H1 (cell line): ENCODE measurements around the gene XPNPEP2. TPM values are rescaled to one million over a fixed set of nuclear protein-coding genes. Genes with fewer than 3 reads are reported as not detected.

Source experiments
- CTCF ChIA-PET: fragments of 300-600 bp; sonication (Branson Sonifier 250); formaldehyde crosslinking; loops from one replicate; lab custom pipeline; 2021; ENCODE audit not compliant: partially characterized antibody; lab: Charles Lee
- POLR2A ChIA-PET: fragments of 300-600 bp; sonication (Branson Sonifier 250); formaldehyde crosslinking; loops from one replicate; lab custom pipeline; 2021; ENCODE audit warnings: inconsistent platforms; ENCODE audit not compliant: partially characterized antibody; lab: Charles Lee
- DNase-seq, 2 experiments: peaks; one replicate each; pipeline versions ENCODE4 v3.0.0 to v3.0.0-alpha.2; 2010 to 2022; ENCODE audit warnings: low spot score in 2 of 2, low read depth in 1 of 2, mixed read lengths in 1 of 2
- FAIRE-seq: peaks from 2 replicates; lab custom pipeline; 2011; peaks lifted over from hg19 to GRCh38; lab: Jason Lieb, UNC
- H2AFZ ChIP-seq: 2 replicates; pipeline ENCODE4 v1.8.1; 2012; ENCODE audit warnings: low read length, inconsistent platforms
- H2AK5ac ChIP-seq: 2 replicates; pipeline ENCODE4 v1.6.1; 2013; ENCODE audit warnings: low read depth, low read length
- H2BK120ac ChIP-seq: replicated peaks from 2 replicates; pipeline ENCODE3; 2013; ENCODE audit warnings: low read depth, low read length, inconsistent platforms
- H2BK12ac ChIP-seq: 2 replicates; pipeline ENCODE4 v1.6.1; 2013; ENCODE audit warnings: low read depth, low read length
- H2BK15ac ChIP-seq: 2 replicates; pipeline ENCODE4 v1.6.1; 2013; ENCODE audit warnings: low read length
- H2BK20ac ChIP-seq: 2 replicates; pipeline ENCODE4 v1.6.1; 2013; ENCODE audit warnings: low read length
- H2BK5ac ChIP-seq: 2 replicates; pipeline ENCODE4 v1.6.1; 2013; ENCODE audit warnings: low read depth, low read length
- H3K14ac ChIP-seq: 2 replicates; pipeline ENCODE4 v1.6.1; 2013; ENCODE audit warnings: inconsistent platforms; ENCODE audit not compliant: insufficient read length
- H3K18ac ChIP-seq: 2 replicates; pipeline ENCODE4 v1.6.1; 2013; ENCODE audit warnings: low read length; ENCODE audit errors: extremely low read depth
- H3K23ac ChIP-seq: 2 replicates; pipeline ENCODE4 v1.6.1; 2013; ENCODE audit warnings: inconsistent platforms; ENCODE audit not compliant: insufficient read length
- H3K23me2 ChIP-seq: 2 replicates; pipeline ENCODE4 v1.6.1; 2013; ENCODE audit warnings: low read depth, low read length
- H3K27ac ChIP-seq: 2 replicates; pipeline ENCODE4 v1.6.1; 2011; ENCODE audit warnings: low read depth, low read length, inconsistent platforms
- H3K27me3 ChIP-seq, 4 experiments: replicated peaks in 1 of 4; 1 replicate in 1 of 4; 2 replicates in 3 of 4; pipeline versions ENCODE4 v1.6.1 to v1.8.1; 2011 to 2013; ENCODE audit warnings: low read length in 3 of 4, mild to moderate bottlenecking in 3 of 4, inconsistent platforms in 2 of 4, mixed read lengths in 2 of 4, moderate library complexity in 1 of 4; ENCODE audit not compliant: control insufficient read depth in 3 of 4, insufficient read depth in 3 of 4; ENCODE audit errors: extremely low read depth in 1 of 4
- H3K36me3 ChIP-seq, 4 experiments: 2 replicates each; pipeline versions ENCODE4 v1.6.1 to v1.8.1; 2011 to 2013; ENCODE audit warnings: mild to moderate bottlenecking in 4 of 4, low read length in 3 of 4, moderate library complexity in 2 of 4, control low read depth in 1 of 4, inconsistent platforms in 1 of 4; ENCODE audit not compliant: insufficient read depth in 4 of 4, control insufficient read depth in 2 of 4
- H3K4ac ChIP-seq: replicated peaks from 2 replicates; pipeline ENCODE3; 2013; ENCODE audit warnings: low read length, low read depth, mixed read lengths, inconsistent platforms; ENCODE audit not compliant: insufficient read length
- H3K4me1 ChIP-seq, 4 experiments: replicated peaks in 1 of 4; 1 replicate in 1 of 4; 2 replicates in 3 of 4; pipeline versions ENCODE4 v1.6.1 to v1.8.1; 2011 to 2013; ENCODE audit warnings: low read length in 3 of 4, inconsistent platforms in 2 of 4, mixed read lengths in 1 of 4; ENCODE audit not compliant: insufficient read depth in 4 of 4, control insufficient read depth in 3 of 4
- H3K4me2 ChIP-seq, 2 experiments: 2 replicates each; pipeline versions ENCODE4 v1.6.1 to v1.8.1; 2011 to 2013; ENCODE audit warnings: low read depth in 2 of 2, low read length in 2 of 2, control low read depth in 1 of 2, inconsistent platforms in 1 of 2, mild to moderate bottlenecking in 1 of 2; ENCODE audit not compliant: insufficient read depth in 1 of 2
- H3K4me3 ChIP-seq, 4 experiments: fragments of 200-600, 300-600 bp in 1 of 4; sonication (generic), shearing (Covaris generic), sonication (Bioruptor Twin) in 1 of 4; 2 replicates each; pipeline versions ENCODE4 v1.5.1 to v1.8.1; 2011 to 2016; ENCODE audit warnings: low read length in 4 of 4, low read depth in 3 of 4, control low read depth in 2 of 4, inconsistent platforms in 2 of 4, mild to moderate bottlenecking in 2 of 4, mixed read lengths in 1 of 4, moderate library complexity in 1 of 4; ENCODE audit not compliant: insufficient read depth in 2 of 4; ENCODE audit errors: extremely low read depth in 1 of 4
- H3K56ac ChIP-seq: replicated peaks from 2 replicates; pipeline ENCODE3; 2013; ENCODE audit warnings: low read depth, mild to moderate bottlenecking, mixed read lengths, low read length, inconsistent platforms; ENCODE audit not compliant: insufficient read length
- H3K79me1 ChIP-seq: 2 replicates; pipeline ENCODE4 v1.6.1; 2013; ENCODE audit warnings: low read depth, low read length, control low read depth
- H3K79me2 ChIP-seq, 2 experiments: 2 replicates each; pipeline versions ENCODE4 v1.6.1 to v1.8.1; 2012 to 2013; ENCODE audit warnings: low read length in 2 of 2, mild to moderate bottlenecking in 2 of 2, inconsistent platforms in 1 of 2; ENCODE audit not compliant: insufficient read depth in 2 of 2, control insufficient read depth in 1 of 2
- H3K9ac ChIP-seq, 4 experiments: replicated peaks in 1 of 4; 1 replicate in 1 of 4; 2 replicates in 3 of 4; pipeline versions ENCODE4 v1.6.1 to v1.8.1; 2011 to 2013; ENCODE audit warnings: low read depth in 3 of 4, low read length in 3 of 4, control low read depth in 2 of 4, mild to moderate bottlenecking in 2 of 4, moderate library complexity in 2 of 4, inconsistent platforms in 1 of 4; ENCODE audit errors: extremely low read depth in 1 of 4
- H3K9me3 ChIP-seq, 2 experiments: 2 replicates each; pipeline versions ENCODE4 v1.6.1 to v1.8.1; 2012 to 2013; ENCODE audit warnings: mild to moderate bottlenecking in 2 of 2, moderate library complexity in 2 of 2, control low read depth in 1 of 2, inconsistent platforms in 1 of 2, low read depth in 1 of 2, low read length in 1 of 2, mixed read lengths in 1 of 2; ENCODE audit not compliant: insufficient read depth in 2 of 2
- H4K20me1 ChIP-seq, 2 experiments: replicated peaks in 1 of 2; 2 replicates each; pipeline versions ENCODE3 to v1.8.1; 2011 to 2013; ENCODE audit warnings: inconsistent platforms in 2 of 2, low read length in 2 of 2, mild to moderate bottlenecking in 1 of 2; ENCODE audit not compliant: insufficient read depth in 2 of 2, control insufficient read depth in 1 of 2
- H4K5ac ChIP-seq: 2 replicates; pipeline ENCODE4 v1.6.1; 2013; ENCODE audit warnings: low read length, low read depth, mixed read lengths, inconsistent platforms; ENCODE audit not compliant: insufficient read length
- H4K8ac ChIP-seq: 2 replicates; pipeline ENCODE4 v1.8.0; 2013; ENCODE audit warnings: mild to moderate bottlenecking, moderate library complexity, low read length, inconsistent platforms; ENCODE audit not compliant: insufficient read depth; ENCODE audit errors: extremely low read depth
- H4K91ac ChIP-seq: replicated peaks from 2 replicates; pipeline ENCODE3; 2013; ENCODE audit warnings: low read length, mixed read lengths, inconsistent platforms; ENCODE audit not compliant: insufficient read length
- GABPA ChIP-seq: IDR thresholded peaks from 2 replicates; pipeline ENCODE4 v1.6.1; 2011; ENCODE audit warnings: mild to moderate bottlenecking, low read length, moderate library complexity, borderline replicate concordance; ENCODE audit not compliant: insufficient read depth
- HDAC2 ChIP-seq, 2 experiments: fragments of 300-600 bp in 1 of 2; sonication (generic) in 1 of 2; IDR thresholded peaks; 2 replicates each; pipeline ENCODE4 v1.6.1; 2011 to 2012; ENCODE audit warnings: low read depth in 2 of 2, low read length in 2 of 2, mild to moderate bottlenecking in 2 of 2, moderate library complexity in 2 of 2, borderline replicate concordance in 1 of 2, inconsistent platforms in 1 of 2
- KDM1A ChIP-seq: fragments of 200-600, 300-600 bp; sonication (generic); IDR thresholded peaks from 2 replicates; pipeline ENCODE4 v1.7.1; 2016; ENCODE audit warnings: mild to moderate bottlenecking, low read length, borderline replicate concordance
- PHF8 ChIP-seq: fragments of 200-600 bp; sonication (generic); conservative IDR thresholded peaks from 2 replicates; pipeline ENCODE4 v1.7.1; 2012; ENCODE audit warnings: low read depth, mild to moderate bottlenecking, inconsistent platforms, low read length, moderate library complexity
- POLR2AphosphoS5 ChIP-seq: IDR thresholded peaks from 2 replicates; pipeline ENCODE4 v1.6.1; 2011; ENCODE audit warnings: low read depth, low read length
- POU5F1 ChIP-seq: IDR thresholded peaks from 2 replicates; pipeline ENCODE4 v1.6.1; 2011; ENCODE audit warnings: low read depth, mild to moderate bottlenecking, low read length, moderate library complexity
- SIRT6 ChIP-seq: IDR thresholded peaks from one replicate; pipeline ENCODE4 v1.7.1; 2012; ENCODE audit warnings: low read length, inconsistent platforms
- SP2 ChIP-seq: IDR thresholded peaks from 2 replicates; pipeline ENCODE4 v1.6.1; 2012; ENCODE audit warnings: mild to moderate bottlenecking, low read length, inconsistent platforms
- SRF ChIP-seq: IDR thresholded peaks from 2 replicates; pipeline ENCODE4 v1.6.1; 2011; ENCODE audit warnings: mild to moderate bottlenecking, low read depth, low read length, moderate library complexity
- SUZ12 ChIP-seq: fragments of 200-600 bp; sonication (generic); IDR thresholded peaks from 2 replicates; pipeline ENCODE4 v1.6.1; 2012; ENCODE audit warnings: mild to moderate bottlenecking, inconsistent platforms, low read length, moderate library complexity, mixed read lengths
- TAF1 ChIP-seq: IDR thresholded peaks from 2 replicates; pipeline ENCODE4 v1.6.1; 2011; ENCODE audit warnings: mild to moderate bottlenecking, low read depth, low read length
- TAF7 ChIP-seq: optimal IDR thresholded peaks from 2 replicates; pipeline ENCODE3; 2011; ENCODE audit warnings: low read depth, mild to moderate bottlenecking, inconsistent platforms, low read length, moderate library complexity, borderline replicate concordance
- WGBS, 2 experiments: shearing (Covaris generic) in 1 of 2; methylation state at CpG; one replicate each; pipeline versions ENCODE4 v1.1.6 to v1.1.7; 2013 to 2015; ENCODE audit warnings: low lambda C conversion rate in 2 of 2, mixed read lengths in 2 of 2, inconsistent platforms in 1 of 2, low coverage in 1 of 2, missing lambda C conversion rate in 1 of 2; ENCODE audit not compliant: insufficient replicate concordance in 2 of 2, insufficient coverage in 1 of 2, insufficient read length in 1 of 2; ENCODE audit errors: extremely low coverage in 1 of 2, missing lambda C conversion rate in 1 of 2; 5-methylcytosine and 5-hydroxymethylcytosine counted together
- polyA plus RNA-seq, 7 experiments: library from polyadenylated mRNA; depleted of rRNA in 3 of 7; stranded (reverse) in 5 of 7; unstranded in 2 of 7; fragments of >200 nt in 5 of 7; fragments of 200-250 nt in 2 of 7; gene quantifications; 1 replicate in 5 of 7; 2 replicates in 1 of 7; 4 replicates in 1 of 7; pipeline versions ENCODE4 v1.2.1 to v1.2.3, GENCODE V29; 2011 to 2013; ENCODE audit warnings: missing spikeins in 2 of 7, mixed read lengths in 2 of 7
- total RNA-seq: library from RNA; stranded (reverse); fragmentation: NEBNext Ultra II Directional; extraction: Animal tissue kit (Norgen Biotek cat#: 25700); gene quantifications from 2 replicates; pipeline ENCODE4 v1.2.1, GENCODE V29; 2021

Gene XPNPEP2
- total and polyA plus RNA-seq, 2 of the 8 experiments (the other 6 are each of a cell fraction or from before 2014, with no cell fraction given), result 0.27 TPM; not detected in 1

DNA sequence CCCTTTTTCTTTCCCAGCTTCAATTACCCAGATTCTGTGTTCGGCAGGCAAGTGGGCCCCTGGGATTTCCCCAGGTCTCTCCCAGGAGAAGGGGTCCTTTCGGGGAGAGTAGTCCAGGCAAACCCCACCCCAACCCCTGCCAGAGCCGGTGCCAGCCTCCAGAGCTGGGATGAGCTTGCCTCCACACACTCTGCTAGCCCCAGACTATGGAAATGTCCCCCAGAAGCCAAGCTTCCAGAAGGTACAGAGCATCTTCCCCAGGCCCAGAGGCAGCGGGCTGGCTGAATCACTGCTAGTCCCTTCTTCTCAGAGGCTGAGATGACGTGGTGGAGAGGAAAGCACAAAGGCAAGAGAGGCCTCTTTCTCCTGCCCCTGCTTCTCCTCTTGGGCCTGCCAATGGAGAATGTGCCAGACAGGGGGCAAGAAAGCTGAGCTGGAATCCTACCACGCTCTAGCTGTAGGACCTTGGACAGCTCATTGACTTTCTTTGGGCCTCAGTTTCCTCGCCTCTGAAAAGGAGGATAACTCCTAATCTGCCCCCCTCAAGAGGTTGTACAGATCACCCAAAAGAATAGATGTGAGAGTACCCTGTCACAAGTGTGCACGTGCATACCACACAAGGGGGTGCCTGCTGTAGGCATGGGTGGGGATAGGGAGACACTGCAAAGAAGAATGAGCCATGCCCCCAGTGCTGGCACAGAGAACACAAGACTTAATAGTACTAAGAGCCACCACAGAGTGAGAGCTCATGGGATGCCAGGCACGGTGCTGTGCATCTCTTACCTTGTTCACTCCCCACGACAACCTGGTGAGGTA, 43.1 kb downstream of the XPNPEP2 start:
- Histone ChIP-seq H3K27me3 (no peaks in the 10 kb centered on the region), H3K14ac (no peak overlapping the region), H3K4me3 (no peak overlapping the region), H3K4me2 (no peak overlapping the region), H2BK15ac (no peak overlapping the region), H3K9ac (no peak overlapping the region), H2BK12ac (no peak overlapping the region), H2AK5ac (no peak overlapping the region), H3K56ac (no peak overlapping the region), H3K27ac (no peak overlapping the region), H2BK5ac (no peak overlapping the region), H3K4ac (no peak overlapping the region), H3K9me3 (no peaks in the 10 kb centered on the region), H3K79me1 (no peaks in the 10 kb centered on the region), H4K8ac (no peak overlapping the region; the same call in 1 of the 2 replicates), H4K20me1 (no peaks in the 10 kb centered on the region), H2BK120ac (no peak overlapping the region), H4K91ac (no peak overlapping the region), H2BK20ac (no peak overlapping the region), H3K23ac (no peak overlapping the region), H3K36me3 (no peaks in the 10 kb centered on the region), H4K5ac (no peak overlapping the region), H3K23me2 (no peaks in the 10 kb centered on the region), H3K4me1 (no peaks in the 10 kb centered on the region; a peak in 1 of 7 replicates), H3K18ac (no peak overlapping the region), H3K79me2 (no peaks in the 10 kb centered on the region), H2AFZ (no peak overlapping the region)
- ChIA-PET CTCF (interaction anchor here (0.7 to 2.5 kb wide), 7 partner anchors 10 to 144 kb away, joined by 3 to 6 read pairs (median 4); no protein-coding TSS in a partner anchor), POLR2A (no interaction called here)
- 84% methylated on average over 9 of the region's 10 CpGs; no CpG with 5 or more reads in 1 of the 2 experiments for WGBS, 2 experiments
- FAIRE-seq (no peak), DNase-seq (no peak)
- TF ChIP-seq HDAC2 (IDR thresholded peaks at IDR 0.05; ENCODE audit: borderline replicate concordance in 1 of 2, low read depth in 2 of 2, low read length in 2 of 2), result no peak
- no peak for TF ChIP-seq PHF8
- TF ChIP-seq SIRT6, result no peak
- no peak for TF ChIP-seq POLR2AphosphoS5
- TF ChIP-seq TAF1, result no peak
- TF ChIP-seq SUZ12, result no peak
- TF ChIP-seq GABPA, result no peak
- TF ChIP-seq SRF, result no peak
- no peak for TF ChIP-seq SP2
- no peak for TF ChIP-seq POU5F1
- TF ChIP-seq TAF7, result no peak
- no peak for TF ChIP-seq KDM1A
